Measurements from ENCODE around the gene TCP11L1.

- TF ChIP-seq EZH2 (IDR thresholded peaks at IDR 0.05; ENCODE audit: insufficient read depth, poor library complexity, severe bottlenecking) (no peak), EZH2phosphoT487 (IDR thresholded peaks at IDR 0.05; ENCODE audit: insufficient read depth, low read depth) (no peak)
Observed at GRCh38 chr11:33040862-33041453, 1.6 kb downstream of the TCP11L1 start.
